Measurements from ENCODE around the gene LEP. TPM values are rescaled to one million over a fixed set of nuclear protein-coding genes. Genes with fewer than 3 reads are reported as not detected.

The LEP gene
- total and polyA plus RNA-seq, 9 of the 15 experiments (the other 6 are each of a cell fraction or from before 2014, with no cell fraction given): not detected

DNA sequence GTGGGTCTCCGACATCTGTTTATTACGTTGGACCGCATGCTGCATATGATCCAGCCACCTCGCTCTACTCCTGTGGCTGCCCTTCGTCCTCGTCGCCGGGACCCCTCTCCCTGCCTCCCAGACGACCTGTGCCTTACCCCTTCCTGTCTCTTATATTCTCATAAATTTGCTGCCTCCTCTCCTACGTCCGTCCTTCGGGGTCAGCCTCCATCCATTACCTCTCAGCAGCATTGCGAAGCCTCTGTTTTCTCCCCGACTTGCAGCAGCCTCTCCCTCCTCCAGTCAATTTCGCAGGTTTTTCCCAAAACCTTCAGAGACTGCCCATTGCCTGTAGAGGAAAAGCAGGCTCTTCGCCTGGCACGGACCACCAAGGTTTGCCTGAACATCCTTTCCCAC is 39.4 kb upstream of the LEP start:
- WGBS (ENCODE audit: insufficient coverage, low coverage, missing lambda C conversion rate): 16% methylated on average over 17 of the region's 17 CpGs
- POLR2A ChIA-PET: interaction anchor here (0.7 kb wide), 1 partner anchor 32 kb away, joined by 4 read pairs; no protein-coding TSS in a partner anchor
- Histone ChIP-seq H3K27ac (ENCODE audit: extremely low read depth, low read depth, low read length) (no peak overlapping the region), H3K4me2 (ENCODE audit: insufficient read depth, low read length) (peak overlapping the region; percentile 29), H3K27me3 (ENCODE audit: control insufficient read depth in 2 of 2, insufficient read depth in 2 of 2, low read length in 2 of 2) (peaks cover 8 to 54% of the 10 kb centered on the region in 2 experiments; a peak in 4 of 5 replicates), H3K9me1 (ENCODE audit: control insufficient read depth, insufficient read depth, low read length) (no peaks in the 10 kb centered on the region), H3K4me1 (replicated peaks in 1 of 2; ENCODE audit: control insufficient read depth in 2 of 2, insufficient read depth in 2 of 2, low read length in 2 of 2) (peaks cover 9 to 36% of the 10 kb centered on the region in 2 experiments; a peak in 4 of 5 replicates), H4K20me1 (replicated peaks; ENCODE audit: control insufficient read depth, insufficient read depth, low read length) (no peaks in the 10 kb centered on the region), H3K4me3 (no peak overlapping the region), H3K79me2 (ENCODE audit: control insufficient read depth, insufficient read depth, low read length) (no peaks in the 10 kb centered on the region), H2AFZ (ENCODE audit: low read depth, low read length) (no peak overlapping the region), H3K9ac (ENCODE audit: insufficient read depth in 1 of 2, low read depth in 2 of 2, low read length in 2 of 2) (peak overlapping the region in 1 of 2 experiments; percentile 18; a peak in 1 of 4 replicates), H3K36me3 (ENCODE audit: control insufficient read depth, insufficient read depth, low read length) (no peaks in the 10 kb centered on the region), H3K9me3 (replicated peaks; ENCODE audit: control insufficient read depth, insufficient read depth, low read depth, low read length) (no peaks in the 10 kb centered on the region; the same call in 1 of the 2 replicates)
- DNase-seq (ENCODE audit: extremely low read depth in 1 of 4, low spot score in 3 of 4) (no peak), FAIRE-seq (no peak), ATAC-seq (no peak)
- CTCF ChIA-PET (ENCODE audit: low intra/inter-chr PET ratio): no interaction called here
- intact Hi-C loops (cut with micrococcal nuclease) (loop anchor here (10.0 kb wide), 3 partner anchors 247 to 1397 kb away; no protein-coding TSS in a partner anchor), in situ Hi-C loops (cut with MboI) (no loop called here)
- no TSS peak for BruUV-seq (replicated peaks)
- TF ChIP-seq TCFL5 (CRISPR knock-in tag; conservative IDR thresholded peaks at IDR 0.05) (no peak), YY1 (IDR thresholded peaks at IDR 0.05; ENCODE audit: borderline replicate concordance in 1 of 3, control insufficient read depth in 1 of 3, extremely low read depth in 1 of 3, insufficient read depth in 3 of 3, insufficient read length in 1 of 3, insufficient replicate concordance in 2 of 3, low read depth in 1 of 3, low read length in 2 of 3) (no peak), HNRNPUL1 (IDR thresholded peaks at IDR 0.05; ENCODE audit: low read length) (no peak), EZH2 (IDR thresholded peaks at IDR 0.05; ENCODE audit: borderline replicate concordance, low read depth, low read length) (no peak), CSDE1 (IDR thresholded peaks at IDR 0.05) (no peak), ZFP1 (CRISPR knock-in tag; IDR thresholded peaks at IDR 0.05) (no peak), KLF1 (tag; IDR thresholded peaks at IDR 0.05) (no peak)
- TF ChIP-seq, protein P1, sequence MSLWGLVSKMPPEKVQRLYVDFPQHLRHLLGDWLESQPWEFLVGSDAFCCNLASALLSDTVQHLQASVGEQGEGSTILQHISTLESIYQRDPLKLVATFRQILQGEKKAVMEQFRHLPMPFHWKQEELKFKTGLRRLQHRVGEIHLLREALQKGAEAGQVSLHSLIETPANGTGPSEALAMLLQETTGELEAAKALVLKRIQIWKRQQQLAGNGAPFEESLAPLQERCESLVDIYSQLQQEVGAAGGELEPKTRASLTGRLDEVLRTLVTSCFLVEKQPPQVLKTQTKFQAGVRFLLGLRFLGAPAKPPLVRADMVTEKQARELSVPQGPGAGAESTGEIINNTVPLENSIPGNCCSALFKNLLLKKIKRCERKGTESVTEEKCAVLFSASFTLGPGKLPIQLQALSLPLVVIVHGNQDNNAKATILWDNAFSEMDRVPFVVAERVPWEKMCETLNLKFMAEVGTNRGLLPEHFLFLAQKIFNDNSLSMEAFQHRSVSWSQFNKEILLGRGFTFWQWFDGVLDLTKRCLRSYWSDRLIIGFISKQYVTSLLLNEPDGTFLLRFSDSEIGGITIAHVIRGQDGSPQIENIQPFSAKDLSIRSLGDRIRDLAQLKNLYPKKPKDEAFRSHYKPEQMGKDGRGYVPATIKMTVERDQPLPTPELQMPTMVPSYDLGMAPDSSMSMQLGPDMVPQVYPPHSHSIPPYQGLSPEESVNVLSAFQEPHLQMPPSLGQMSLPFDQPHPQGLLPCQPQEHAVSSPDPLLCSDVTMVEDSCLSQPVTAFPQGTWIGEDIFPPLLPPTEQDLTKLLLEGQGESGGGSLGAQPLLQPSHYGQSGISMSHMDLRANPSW (CRISPR knock-in tag; IDR thresholded peaks at IDR 0.05): no peak
